HG03095 (cell line): ENCODE data around the gene HTATSF1.

Source experiments
- ATAC-seq: cut with Tn5 transposase; IDR thresholded peaks from one replicate; pipeline ENCODE4 v1.9.1; 2021; ENCODE audit warnings: moderate library complexity; ENCODE audit not compliant: unreplicated experiment

The HTATSF1 gene

DNA sequence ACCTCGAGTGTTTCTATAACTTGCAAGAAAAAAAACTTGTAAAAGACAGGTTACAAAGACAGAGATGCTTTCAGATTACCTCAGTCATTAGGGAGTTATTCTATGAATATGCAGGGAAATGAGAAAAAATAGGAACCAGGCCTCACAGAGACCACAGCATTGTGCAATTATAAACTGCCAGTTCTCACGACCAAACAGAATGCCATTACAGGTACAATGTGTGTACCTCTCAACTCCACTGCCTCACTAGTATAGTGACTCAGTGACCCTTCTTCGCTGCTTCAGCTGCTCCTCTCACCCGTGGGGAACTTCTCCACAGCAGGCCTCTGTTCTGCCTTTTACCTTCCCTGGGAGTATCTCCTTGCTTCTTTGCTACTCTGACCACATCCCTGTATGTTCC, 2.3 kb upstream of the HTATSF1 start:
- no peak for ATAC-seq

DNA sequence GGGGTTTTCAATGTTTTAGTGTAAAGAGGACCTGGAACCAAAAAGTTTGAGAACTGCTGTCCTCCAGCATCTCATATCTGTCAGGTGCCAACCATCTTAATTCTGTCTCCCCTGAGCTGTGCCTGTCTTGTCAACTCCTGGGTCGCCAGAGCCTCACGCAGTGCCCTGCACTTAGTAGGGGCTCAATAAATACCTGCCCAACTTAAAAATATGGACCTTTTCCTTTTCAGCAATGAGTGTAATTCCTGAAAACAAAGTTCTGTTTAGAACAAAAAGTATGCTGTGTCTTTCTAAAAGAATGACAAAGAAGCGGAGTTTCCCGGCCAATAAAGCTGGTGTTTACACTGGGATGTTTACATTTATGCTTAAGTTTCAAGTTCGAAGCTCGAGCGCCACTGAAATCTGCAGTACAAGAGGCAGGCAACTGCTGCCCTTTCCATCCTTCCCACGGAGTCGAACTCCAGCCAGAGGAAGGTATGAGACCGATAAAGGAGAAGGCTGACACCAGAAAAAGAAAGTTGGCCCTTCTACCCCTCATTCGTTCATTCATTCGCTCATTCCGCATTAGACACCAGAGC, 1.1 kb upstream of the HTATSF1 start:
- no peak for ATAC-seq

DNA sequence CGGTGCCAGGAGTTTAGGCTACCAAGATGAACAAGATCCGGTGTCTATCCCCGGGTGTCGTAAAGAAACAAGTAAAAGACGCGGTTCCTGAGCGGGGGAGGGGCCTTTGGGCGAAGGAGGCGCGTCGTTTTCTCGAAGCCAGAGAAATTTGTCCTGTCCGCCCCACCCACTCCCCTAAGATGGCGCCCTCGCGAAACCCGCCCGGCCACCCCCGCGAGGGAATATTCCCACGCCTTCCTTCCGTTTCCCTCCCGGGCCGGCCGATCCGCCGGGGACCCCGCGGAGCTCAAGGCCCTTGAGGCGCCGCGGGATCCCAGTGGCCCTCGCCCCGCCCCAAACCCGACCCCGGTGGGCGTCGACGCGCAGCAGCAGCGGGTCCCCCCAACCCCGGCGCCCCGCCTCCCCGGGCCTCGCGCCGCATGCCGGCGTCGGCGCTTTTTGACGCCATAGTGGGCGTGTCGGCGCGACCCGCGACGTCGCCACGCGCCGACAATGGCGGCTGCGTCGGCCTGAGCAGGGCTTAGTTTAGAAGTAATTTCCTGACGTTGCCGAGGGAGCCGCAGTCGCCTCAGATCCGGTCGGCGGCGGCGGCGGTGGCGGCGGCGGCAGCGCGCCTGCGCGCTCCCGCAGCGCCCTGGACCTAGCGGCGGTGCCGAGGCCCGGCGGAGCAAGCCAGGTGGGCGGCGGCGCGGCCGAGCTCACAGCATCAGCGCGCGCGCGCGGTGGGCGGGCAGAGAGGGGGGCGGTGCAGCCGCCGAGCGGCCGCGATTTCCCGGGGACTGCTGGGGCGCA, 432 bp upstream of the HTATSF1 start:
- ATAC-seq = peak; percentile 84

DNA sequence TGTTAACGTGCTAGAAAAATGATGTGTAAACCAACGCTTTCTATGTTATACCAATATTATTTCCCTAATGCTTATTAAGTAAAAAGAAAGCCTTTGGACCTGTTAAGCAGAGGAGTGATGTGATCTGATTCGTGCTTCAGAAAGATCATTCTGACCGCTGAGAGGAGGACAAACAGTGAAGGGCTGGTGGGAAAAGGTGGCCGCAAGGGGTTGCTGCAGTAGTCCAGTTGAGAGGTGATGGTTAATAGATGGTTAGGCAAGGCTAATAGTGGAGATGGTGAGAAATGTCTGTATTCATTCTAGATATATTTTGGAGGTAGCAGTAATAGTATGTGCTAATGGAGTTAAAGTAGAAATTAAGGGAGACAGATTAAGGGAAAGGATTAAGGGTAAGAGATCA, 21.7 kb downstream of the HTATSF1 start:
- no peak for ATAC-seq

DNA sequence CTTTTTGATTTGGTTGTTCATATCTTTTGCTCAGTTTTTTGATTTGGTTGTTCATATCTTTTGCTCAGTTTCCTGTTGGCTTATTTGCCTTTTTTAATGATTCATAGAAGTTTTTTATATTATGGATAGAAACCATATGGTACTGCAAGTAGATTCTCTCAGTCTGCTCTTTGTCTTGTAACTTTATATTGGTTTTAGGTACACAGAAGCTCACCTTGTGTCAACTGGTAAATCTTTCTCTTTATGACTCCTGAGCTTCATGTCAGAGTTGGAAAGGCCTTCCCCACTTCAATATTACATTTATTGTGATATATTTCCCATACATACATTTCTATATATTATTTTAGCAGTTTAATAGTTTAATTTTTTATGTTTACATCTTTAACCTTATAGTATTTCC, 26.4 kb downstream of the HTATSF1 start:
- ATAC-seq = no peak

DNA sequence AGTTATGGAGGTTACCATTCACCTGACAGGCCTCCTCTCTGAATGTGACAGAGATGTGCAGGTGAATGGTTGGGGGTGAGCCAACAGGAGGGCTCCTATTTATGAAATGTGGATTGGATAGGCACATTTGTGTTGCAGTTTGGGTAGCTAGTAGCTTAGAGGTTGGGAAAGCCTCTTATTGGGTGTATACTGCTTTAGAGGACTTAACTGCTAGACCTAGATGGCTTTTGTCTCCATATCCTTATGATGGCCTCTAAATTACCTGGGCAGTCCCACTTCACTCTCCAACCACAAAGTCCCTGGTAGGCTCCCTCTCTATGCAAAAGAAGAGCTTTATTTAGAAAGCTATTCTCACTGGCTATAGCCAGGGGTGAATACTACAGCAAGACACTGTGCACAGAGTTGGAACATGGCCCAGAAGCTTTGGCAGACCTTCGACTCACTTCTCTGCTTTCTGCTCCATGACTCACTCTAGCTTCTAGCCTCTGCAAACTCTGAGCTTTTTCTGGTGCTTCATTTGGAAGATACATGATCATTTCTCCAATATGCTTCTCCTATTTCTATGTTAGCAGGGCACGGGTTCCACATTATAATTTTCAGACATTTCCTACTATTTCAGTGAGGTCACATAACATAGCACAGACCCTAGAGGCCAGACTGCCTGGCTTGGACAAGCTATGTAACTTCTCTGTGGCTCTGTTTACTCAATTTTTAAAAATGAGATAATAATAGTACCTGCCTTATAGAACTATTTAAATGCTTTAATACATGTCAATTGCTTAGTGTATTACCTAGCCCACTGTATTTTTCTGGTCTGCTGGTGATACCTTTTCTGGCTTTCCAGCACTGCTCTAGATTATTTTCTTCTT, 28.6 kb downstream of the HTATSF1 start:
- no peak for ATAC-seq

DNA sequence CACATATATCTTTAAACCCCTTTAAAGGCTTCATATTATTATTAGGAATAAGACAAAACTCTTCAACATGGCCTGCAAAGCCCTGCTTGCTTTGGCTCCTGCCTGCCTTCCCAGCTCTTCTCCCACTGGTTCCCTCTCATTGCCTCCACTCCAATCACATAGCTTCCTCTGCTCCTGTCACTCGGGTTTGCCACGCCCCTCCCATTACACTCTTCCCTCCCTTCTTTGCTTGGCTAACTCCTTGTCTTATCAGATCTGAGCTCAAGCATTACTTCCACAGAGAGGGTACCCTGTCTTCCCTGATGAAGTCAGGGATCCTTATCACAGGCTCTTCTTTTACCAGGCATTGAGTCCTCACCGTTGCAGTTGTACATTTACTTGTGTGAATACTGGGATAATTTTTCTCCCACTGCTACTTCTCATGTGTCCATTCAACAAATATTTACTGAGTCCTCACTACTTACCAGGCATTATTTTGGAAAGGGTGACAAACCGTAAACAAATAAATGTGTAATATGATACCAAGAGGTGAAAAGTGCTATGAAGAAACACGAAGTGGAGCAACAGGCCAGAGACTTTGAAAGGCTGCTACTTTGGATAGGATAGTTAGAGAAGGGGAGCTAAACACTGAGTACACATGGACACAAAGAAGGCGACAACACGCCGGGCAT, 31.4 kb downstream of the HTATSF1 start:
- ATAC-seq = no peak

DNA sequence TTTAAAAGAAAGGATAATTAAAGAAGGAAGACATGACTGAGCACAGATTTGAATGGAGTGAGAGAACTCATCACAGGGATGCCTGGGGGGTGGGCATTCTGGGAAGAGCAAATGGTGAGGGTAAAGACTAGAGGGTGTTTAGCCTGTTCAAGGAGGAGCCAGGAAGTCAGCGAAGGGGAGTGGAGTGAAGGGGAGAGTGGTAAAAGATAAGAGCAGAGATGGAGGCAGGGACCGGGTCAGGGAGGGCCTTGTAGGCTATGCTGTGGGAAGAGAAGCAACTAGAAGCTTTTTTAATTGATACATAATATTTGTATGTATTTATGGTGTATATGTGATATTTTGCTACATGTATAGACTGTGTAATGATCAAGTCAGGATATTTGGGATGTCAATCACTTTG, 32.4 kb downstream of the HTATSF1 start:
- ATAC-seq = no peak

DNA sequence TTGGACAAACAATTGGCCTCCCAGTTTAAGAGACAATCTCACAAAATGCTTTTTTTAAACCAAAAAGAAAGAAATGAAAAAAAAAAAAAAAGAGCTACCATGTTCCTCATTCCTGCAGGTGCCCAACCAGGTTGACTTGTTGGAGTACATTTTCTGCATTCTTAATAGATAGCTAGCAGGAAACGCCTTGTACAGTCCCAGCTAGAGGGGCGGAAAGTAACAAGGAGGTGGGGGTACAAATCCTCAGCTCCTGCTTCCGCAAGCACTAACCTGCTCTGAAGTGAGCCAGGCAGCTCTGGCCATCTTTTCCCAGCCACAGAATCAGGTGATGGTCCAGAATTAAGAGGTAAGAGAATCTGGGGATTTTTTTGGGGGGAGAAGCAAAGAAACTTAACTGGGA, 34.6 kb downstream of the HTATSF1 start, which contains the start of gene VGLL1:
Gene VGLL1, plus strand, starts transcription at position 265 of the 400 bp plus-strand sequence. CDS start 3,806 bp downstream, outside the sequence.
- no peak for ATAC-seq

DNA sequence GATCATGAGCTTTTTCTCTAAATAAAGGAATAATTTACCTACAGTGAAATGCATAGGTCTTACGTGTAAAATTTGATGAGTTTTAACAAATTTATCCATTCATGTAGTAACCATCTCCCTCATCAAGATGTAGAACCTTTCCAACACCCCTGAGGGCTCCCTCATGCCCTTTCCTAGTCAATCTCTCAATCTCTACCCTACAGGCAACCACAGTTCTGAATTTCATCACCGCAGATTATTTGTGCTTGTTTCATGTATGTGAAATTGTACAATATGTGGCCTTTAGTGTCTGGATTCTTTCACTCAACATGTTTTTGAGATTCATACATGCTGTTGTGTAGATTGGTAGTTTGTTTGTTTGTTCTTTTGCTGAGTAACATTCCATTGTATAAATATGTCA, 36.7 kb downstream of the HTATSF1 start:
- no peak for ATAC-seq

DNA sequence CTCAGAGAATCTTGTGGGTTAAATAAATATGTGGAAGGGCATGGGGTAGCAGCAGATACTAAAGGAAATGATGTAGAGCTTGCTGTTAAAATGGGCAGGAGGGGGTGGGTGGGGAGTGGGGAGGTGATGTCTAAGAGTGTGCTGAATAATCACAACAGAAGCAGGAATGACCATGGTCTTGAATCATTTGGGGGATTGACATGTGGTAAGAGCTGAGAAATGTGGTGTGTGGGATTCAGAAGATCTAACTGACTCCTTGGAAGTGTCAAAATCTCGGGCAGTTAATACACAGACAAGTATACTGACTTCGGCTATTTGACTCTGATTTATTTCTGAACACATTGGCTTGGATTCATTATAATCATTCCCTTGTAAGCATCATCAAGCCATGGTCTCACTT, 41.4 kb downstream of the HTATSF1 start:
- ATAC-seq = no peak

DNA sequence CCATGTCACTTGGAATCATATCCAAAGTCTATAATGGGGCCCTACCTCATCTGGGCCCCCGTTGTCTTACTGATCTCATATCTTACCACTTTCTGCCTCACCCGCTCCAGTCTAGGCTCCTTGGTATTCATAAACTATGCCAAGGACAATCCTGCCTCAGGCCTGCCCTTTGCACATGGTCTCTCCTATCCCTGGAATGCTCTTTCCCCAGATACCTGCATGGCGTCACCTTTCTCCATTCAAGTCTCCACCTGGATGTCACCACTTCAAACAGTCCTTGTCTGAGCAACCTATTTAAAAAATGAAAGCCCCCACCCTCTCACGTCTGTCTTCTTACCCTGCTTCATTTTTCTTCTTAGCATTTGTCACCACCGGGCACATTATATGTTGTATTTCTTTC, 42.8 kb downstream of the HTATSF1 start:
- no peak for ATAC-seq

DNA sequence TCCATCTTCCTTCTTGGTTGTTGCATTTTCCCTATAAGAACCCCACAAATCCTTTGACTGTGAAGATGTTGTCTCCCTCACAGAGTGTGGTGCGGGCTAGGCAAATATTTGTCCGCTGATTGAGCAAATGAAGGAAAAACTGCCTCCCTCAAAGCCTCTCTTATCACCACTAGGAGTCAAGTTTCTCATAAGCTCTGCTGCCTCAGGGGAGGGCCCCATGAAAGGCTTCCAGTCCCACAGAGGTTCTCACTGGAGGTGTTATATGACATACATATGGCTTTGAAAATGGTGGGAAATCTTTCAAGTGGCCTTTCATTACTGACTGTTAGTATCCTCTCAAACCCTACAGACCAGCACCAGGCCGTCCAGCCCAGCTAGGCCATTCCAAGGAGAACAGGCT, 43.9 kb downstream of the HTATSF1 start:
- no peak for ATAC-seq

DNA sequence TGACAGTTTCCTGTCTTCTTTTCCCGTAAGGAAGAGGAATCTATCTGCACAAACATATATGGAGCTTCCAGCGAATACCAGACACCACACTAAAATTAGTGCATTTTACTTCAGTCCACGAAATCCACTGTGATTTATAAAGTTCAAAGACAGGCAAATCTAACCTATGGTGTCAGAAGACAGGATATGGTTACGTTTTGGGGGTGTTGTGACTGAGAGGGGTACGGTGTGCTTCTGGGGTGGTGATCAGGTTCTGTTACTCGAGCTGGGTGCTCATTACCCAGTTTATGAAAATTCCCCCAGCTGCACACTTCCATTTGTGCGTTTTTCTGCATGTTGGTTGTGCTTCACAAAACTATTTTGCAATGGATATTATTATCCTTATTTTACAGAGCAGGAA, 44.9 kb downstream of the HTATSF1 start:
- ATAC-seq = no peak

DNA sequence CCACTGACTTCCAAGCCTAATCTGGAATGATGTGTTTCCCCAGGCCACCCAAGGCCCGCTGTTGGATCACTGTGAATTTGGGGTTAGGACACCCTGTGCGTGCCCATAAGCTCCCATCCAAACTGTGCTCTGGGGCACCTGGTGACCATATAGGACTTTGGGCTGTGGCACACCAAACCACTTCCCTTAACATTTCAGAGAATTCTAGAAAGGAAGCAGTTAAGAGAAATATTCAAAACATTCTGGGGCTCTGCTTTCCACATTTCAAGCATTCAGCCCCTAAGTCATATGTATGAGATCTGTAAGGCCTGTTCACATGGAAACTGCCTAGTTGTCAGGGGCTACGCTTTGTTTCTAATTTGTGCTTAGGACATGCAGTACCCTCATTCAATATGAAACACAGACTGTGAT, 49.0 kb downstream of the HTATSF1 start:
- no peak for ATAC-seq

DNA sequence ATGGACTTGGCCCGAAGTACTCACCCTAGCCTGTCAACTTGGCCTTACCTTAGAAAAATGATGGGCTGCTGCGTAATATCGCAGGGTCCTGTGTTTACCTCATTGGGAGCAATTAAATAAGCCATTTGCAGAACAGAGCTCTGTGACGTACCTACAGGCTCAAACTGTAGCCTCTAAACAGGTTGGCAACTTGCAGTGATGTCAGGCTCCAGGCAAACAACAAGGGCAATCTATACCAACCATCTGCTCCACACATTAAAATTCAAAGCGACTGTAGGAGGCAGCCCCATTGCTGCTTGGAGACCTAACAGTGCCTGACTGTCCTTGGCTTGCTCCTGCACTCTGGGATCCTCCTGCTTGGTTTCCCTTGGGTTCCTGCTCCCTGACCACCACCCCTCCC, 51.8 kb downstream of the HTATSF1 start:
- ATAC-seq = no peak

DNA sequence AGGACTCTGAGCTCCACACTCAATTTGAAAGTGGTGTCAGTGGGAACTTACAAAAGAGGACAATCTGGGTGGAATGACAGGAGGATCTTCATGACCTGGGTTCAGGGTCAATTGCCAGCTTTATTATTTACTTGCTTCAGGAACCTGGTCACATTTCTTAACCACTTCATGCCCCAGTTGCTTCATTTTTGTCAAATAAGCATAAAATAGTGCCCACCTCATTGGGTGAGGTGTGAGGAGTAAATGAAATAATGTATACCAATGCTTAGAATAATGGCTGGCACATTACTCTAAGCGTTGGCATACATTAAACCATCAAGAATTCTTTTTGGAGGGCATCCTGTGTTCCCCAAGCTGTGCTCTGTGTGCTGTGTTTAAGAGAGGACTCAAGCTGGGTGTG, 54.0 kb downstream of the HTATSF1 start:
- no peak for ATAC-seq

DNA sequence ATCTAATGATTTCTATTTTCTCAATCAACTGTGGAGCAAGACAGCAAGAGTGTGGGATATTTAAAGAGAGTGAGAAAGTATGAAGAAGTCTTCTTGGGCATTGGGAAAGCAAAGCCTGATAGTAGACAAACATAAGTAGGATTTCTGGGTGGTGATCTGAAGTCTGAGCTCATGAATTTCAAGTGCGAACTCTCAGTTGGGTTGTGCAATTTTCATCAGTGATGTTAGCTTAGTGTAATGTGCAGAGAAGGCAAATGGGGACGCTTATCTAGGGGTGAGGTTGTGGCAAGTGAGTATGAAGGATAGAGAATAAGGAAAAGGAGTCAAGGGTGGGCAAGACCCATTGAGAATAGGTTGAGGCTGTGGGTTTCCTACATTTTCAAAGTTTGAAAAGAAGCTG, 58.3 kb downstream of the HTATSF1 start:
- ATAC-seq = no peak
